Spleen (tissue), 7 donors: Measurements from ENCODE around the gene SIM1.

Experiments used
- POLR2A ChIP-seq, 3 donors: fragments of 450-650 bp; IDR thresholded peaks; one replicate each; pipeline ENCODE4 v1.5.1; 2017; ENCODE audit warnings: antibody characterized with exemption in 3 of 3, mild to moderate bottlenecking in 1 of 3
- POLR2AphosphoS5 ChIP-seq, 3 donors: sonication (generic); formaldehyde crosslinking; IDR thresholded peaks; one replicate each; pipeline ENCODE4 v1.5.1; 2017; ENCODE audit warnings: antibody characterized with exemption in 3 of 3
- TF ChIP-seq, protein P1 (sequence below), 11 experiments: fragments of 200-600 bp in 7 of 11; fragments of 450-650 bp in 4 of 11; sonication (generic) in 4 of 11; IDR thresholded peaks in 8 of 11; conservative IDR thresholded peaks in 3 of 11; 1 replicate in 7 of 11; 2 replicates in 4 of 11; pipeline versions ENCODE4 v1.4.0 to v1.8.0; 2016 to 2021; ENCODE audit warnings: antibody characterized with exemption in 11 of 11, inconsistent platforms in 4 of 11, mild to moderate bottlenecking in 1 of 11
- donor health status: DM: no; HTN: no; CAD: no; lungs with moderate emphysema.
- donor health status: DM: no; HTN: no; CAD: no.
- donor health status: DM: no; HTN: no; CAD: no.

GRCh38 chr6:100344761-100345160 lies 120.0 kb downstream of the SIM1 start:
- TF ChIP-seq, protein P1, sequence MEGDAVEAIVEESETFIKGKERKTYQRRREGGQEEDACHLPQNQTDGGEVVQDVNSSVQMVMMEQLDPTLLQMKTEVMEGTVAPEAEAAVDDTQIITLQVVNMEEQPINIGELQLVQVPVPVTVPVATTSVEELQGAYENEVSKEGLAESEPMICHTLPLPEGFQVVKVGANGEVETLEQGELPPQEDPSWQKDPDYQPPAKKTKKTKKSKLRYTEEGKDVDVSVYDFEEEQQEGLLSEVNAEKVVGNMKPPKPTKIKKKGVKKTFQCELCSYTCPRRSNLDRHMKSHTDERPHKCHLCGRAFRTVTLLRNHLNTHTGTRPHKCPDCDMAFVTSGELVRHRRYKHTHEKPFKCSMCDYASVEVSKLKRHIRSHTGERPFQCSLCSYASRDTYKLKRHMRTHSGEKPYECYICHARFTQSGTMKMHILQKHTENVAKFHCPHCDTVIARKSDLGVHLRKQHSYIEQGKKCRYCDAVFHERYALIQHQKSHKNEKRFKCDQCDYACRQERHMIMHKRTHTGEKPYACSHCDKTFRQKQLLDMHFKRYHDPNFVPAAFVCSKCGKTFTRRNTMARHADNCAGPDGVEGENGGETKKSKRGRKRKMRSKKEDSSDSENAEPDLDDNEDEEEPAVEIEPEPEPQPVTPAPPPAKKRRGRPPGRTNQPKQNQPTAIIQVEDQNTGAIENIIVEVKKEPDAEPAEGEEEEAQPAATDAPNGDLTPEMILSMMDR (IDR thresholded peaks at IDR 0.05 in 8 of 11, conservative IDR thresholded peaks at IDR 0.05 in 3 of 11) = no peak
- no peak for TF ChIP-seq POLR2A (IDR thresholded peaks at IDR 0.05)
- TF ChIP-seq POLR2AphosphoS5 (IDR thresholded peaks at IDR 0.05) = no peak
